HepG2 (cell line): Measurements from ENCODE around the gene CLBA1. TPM values are rescaled to one million over a fixed set of nuclear protein-coding genes. Genes with fewer than 3 reads are reported as not detected.

ENCODE experiments used
- ATAC-seq: fragments of 200-7000 bp; cut with Tn5 transposase; 3 replicates; pipeline ENCODE4 v1.9.1; 2020; ENCODE audit warnings: mild to moderate bottlenecking, moderate library complexity
- BruUV-seq: library from RNA; stranded (reverse); fragments of 400-500 nt; replicated peaks from 2 replicates; lab custom pipeline; 2021; lab: Mats Ljungman, UMichigan
- CTCF ChIA-PET: fragments of 300-600 bp; formaldehyde crosslinking; extraction: SDS; loops from one replicate; lab custom pipeline; 2021; ENCODE audit warnings: low total read pairs, inconsistent platforms, low intra/inter-chr PET ratio; lab: Yijun Ruan, JAX
- POLR2A ChIA-PET: fragments of 350-600 bp; sonication (Branson Sonifier 250); formaldehyde crosslinking; loops from one replicate; lab custom pipeline; 2020; ENCODE audit warnings: antibody characterized with exemption, inconsistent platforms; lab: Yijun Ruan, JAX
- DNase-seq: peaks from one replicate; pipeline ENCODE4 v3.0.0-alpha.2; 2015; ENCODE audit warnings: low spot score
- FAIRE-seq: peaks from 3 replicates; lab custom pipeline; 2011; peaks lifted over from hg19 to GRCh38; lab: Jason Lieb, UNC
- H2AFZ ChIP-seq: one replicate; pipeline ENCODE4 v1.6.1; 2011; ENCODE audit warnings: low read length, inconsistent platforms
- H3K27ac ChIP-seq: fragments of 300-600 bp; 3 replicates; pipeline ENCODE4 v1.8.0; 2011; ENCODE audit warnings: mixed run types, mild to moderate bottlenecking, mixed read lengths, low read length, inconsistent platforms; ENCODE audit not compliant: insufficient read depth; ENCODE audit errors: extremely low read length
- H3K27me3 ChIP-seq, 2 experiments: fragments of 200-600 bp in 1 of 2; 2 replicates in 1 of 2; 3 replicates in 1 of 2; pipeline versions ENCODE4 v1.6.0 to v1.8.0; 2011; ENCODE audit warnings: low read length in 2 of 2, mild to moderate bottlenecking in 2 of 2, moderate library complexity in 2 of 2, inconsistent platforms in 1 of 2; ENCODE audit not compliant: insufficient read depth in 2 of 2, control insufficient read depth in 1 of 2
- H3K36me3 ChIP-seq, 2 experiments: fragments of 200-600 bp in 1 of 2; replicated peaks in 1 of 2; 2 replicates in 1 of 2; 3 replicates in 1 of 2; pipeline versions ENCODE4 v1.5.1 to v1.8.0; 2011; ENCODE audit warnings: low read length in 2 of 2, inconsistent platforms in 1 of 2; ENCODE audit not compliant: insufficient read depth in 2 of 2, control insufficient read depth in 1 of 2
- H3K4me1 ChIP-seq: 2 replicates; pipeline ENCODE4 v1.5.1; 2012; ENCODE audit warnings: low read length, inconsistent platforms; ENCODE audit not compliant: insufficient read depth
- H3K4me2 ChIP-seq: 2 replicates; pipeline ENCODE4 v1.6.0; 2011; ENCODE audit warnings: low read depth, low read length, inconsistent platforms
- H3K4me3 ChIP-seq, 3 experiments: fragments of 200-600 bp in 1 of 3; sonication (generic), shearing (Covaris generic) in 1 of 3; replicated peaks in 1 of 3; 2 replicates each; pipeline ENCODE4 v1.5.1; 2011 to 2016; ENCODE audit warnings: low read length in 3 of 3, inconsistent platforms in 2 of 3, low read depth in 2 of 3, mild to moderate bottlenecking in 2 of 3, control low read depth in 1 of 3, mixed read lengths in 1 of 3; ENCODE audit not compliant: insufficient read depth in 1 of 3
- H3K79me2 ChIP-seq: one replicate; pipeline ENCODE4 v1.6.1; 2011; ENCODE audit warnings: low read length, inconsistent platforms; ENCODE audit not compliant: insufficient read depth
- H3K9ac ChIP-seq: 2 replicates; pipeline ENCODE4 v1.6.0; 2011; ENCODE audit warnings: mild to moderate bottlenecking, low read depth, low read length, inconsistent platforms; ENCODE audit not compliant: insufficient read depth
- H3K9me3 ChIP-seq: 2 replicates; pipeline ENCODE4 v1.5.1; 2012; ENCODE audit warnings: mild to moderate bottlenecking, low read length
- H4K20me1 ChIP-seq: 2 replicates; pipeline ENCODE4 v1.6.0; 2011; ENCODE audit warnings: inconsistent platforms, mild to moderate bottlenecking, low read length, moderate library complexity; ENCODE audit not compliant: insufficient read depth
- ADNP ChIP-seq: sonication (generic); formaldehyde crosslinking; IDR thresholded peaks from 2 replicates; pipeline ENCODE4 v1.4.0; 2020; ENCODE audit warnings: missing genetic modification reagents
- CHD4 ChIP-seq: fragments of 200-600 bp; sonication (generic); IDR thresholded peaks from 2 replicates; pipeline ENCODE4 v1.7.0; 2017; ENCODE audit warnings: mild to moderate bottlenecking, low read length, borderline replicate concordance
- IKZF1 ChIP-seq: fragments of 450-650 bp; IDR thresholded peaks from 2 replicates; pipeline ENCODE4 v1.7.1; 2016
- KMT2B ChIP-seq: IDR thresholded peaks from 2 replicates; pipeline ENCODE4 v1.6.1; 2016; ENCODE audit warnings: missing genetic modification reagents, missing compliant biosample characterization
- MAFF ChIP-seq: IDR thresholded peaks from 2 replicates; pipeline ENCODE4 v1.6.1; 2011; ENCODE audit warnings: low read depth, low read length, improper control_type of control experiment
- MLLT10 ChIP-seq: sonication (generic); formaldehyde crosslinking; IDR thresholded peaks from 2 replicates; pipeline ENCODE4 v1.4.0; 2020; ENCODE audit warnings: missing genetic modification reagents
- SAFB2 ChIP-seq: sonication (generic); formaldehyde crosslinking; IDR thresholded peaks from 2 replicates; pipeline ENCODE4 v1.5.1; 2020; ENCODE audit warnings: missing genetic modification reagents, low read depth, mild to moderate bottlenecking, borderline replicate concordance
- TEAD3 ChIP-seq: optimal IDR thresholded peaks from 2 replicates; pipeline ENCODE3; 2016; ENCODE audit warnings: borderline replicate concordance
- ZFP36 ChIP-seq: fragments of 150-350 bp; IDR thresholded peaks from 2 replicates; pipeline ENCODE4 v1.6.1; 2018; ENCODE audit warnings: borderline replicate concordance, low read length, low read depth; ENCODE audit not compliant: partially characterized antibody
- ZNF143 ChIP-seq: sonication (generic); formaldehyde crosslinking; IDR thresholded peaks from 2 replicates; pipeline ENCODE4 v1.4.0; 2020; ENCODE audit warnings: missing genetic modification reagents
- ZNF441 ChIP-seq: sonication (generic); formaldehyde crosslinking; IDR thresholded peaks from 2 replicates; pipeline ENCODE4 v1.7.0; 2021; ENCODE audit warnings: missing genetic modification reagents, borderline replicate concordance
- ZNF446 ChIP-seq: sonication (generic); formaldehyde crosslinking; IDR thresholded peaks from 2 replicates; pipeline ENCODE4 v1.5.0; 2020; ENCODE audit warnings: mild to moderate bottlenecking, missing genetic modification reagents
- ZNF549 ChIP-seq: sonication (generic); formaldehyde crosslinking; IDR thresholded peaks from 2 replicates; pipeline ENCODE4 v1.5.0; 2020; ENCODE audit warnings: missing genetic modification reagents
- WGBS: methylation state at CpG from one replicate; pipeline ENCODE4 v1.1.6; 2017; ENCODE audit warnings: low lambda C conversion rate; 5-methylcytosine and 5-hydroxymethylcytosine counted together
- in situ Hi-C: cut with HindIII; loops from 2 replicates; pipeline ENCODE4 v1.10.0; 2017; ENCODE audit warnings: low pct_unique_long_range_greater_than_20kb; ENCODE audit not compliant: extremely low pct_ligation_motif_present
- intact Hi-C: fragments of 100-400 bp; cut with micrococcal nuclease; formaldehyde crosslinking; loops from one replicate; pipeline ENCODE4 v1.10.0; 2022; ENCODE audit not compliant: unreplicated experiment
- polyA plus RNA-seq, 8 experiments: library from polyadenylated mRNA; depleted of rRNA in 3 of 8; stranded (reverse) in 7 of 8; unstranded in 1 of 8; fragments of >200 nt; fragmentation: Illumina TruSeq in 4 of 8; extraction: Trizol in 4 of 8; gene quantifications; 2 replicates each; pipeline versions ENCODE4 v1.2.1 to v1.2.3, GENCODE V29; 2011 to 2016; ENCODE audit warnings: low read depth in 4 of 8, missing spikeins in 1 of 8, mixed read lengths in 1 of 8; ENCODE audit not compliant: insufficient read depth in 1 of 8
- total RNA-seq, 5 experiments: library from RNA; depleted of rRNA; stranded (reverse); fragments of >200 nt; fragmentation: Illumina TruSeq; extraction: Trizol; gene quantifications; 2 replicates each; pipeline ENCODE4 v1.2.3, GENCODE V29; 2016; ENCODE audit warnings: low read depth in 1 of 5
- TF ChIP-seq, protein P1 (sequence below): sonication (generic); formaldehyde crosslinking; IDR thresholded peaks from 2 replicates; pipeline ENCODE4 v1.5.1; 2020; ENCODE audit warnings: mild to moderate bottlenecking, moderate library complexity, missing genetic modification reagents
- TF ChIP-seq, protein P2 (sequence below): sonication (generic); formaldehyde crosslinking; conservative IDR thresholded peaks from 2 replicates; pipeline ENCODE4 v1.8.1; 2023; ENCODE audit warnings: missing genetic modification reagents
- TF ChIP-seq, protein P3 (sequence below): sonication (generic); formaldehyde crosslinking; conservative IDR thresholded peaks from 2 replicates; pipeline ENCODE4 v1.4.0; 2020; ENCODE audit warnings: missing genetic modification reagents

CLBA1 gene
- total and polyA plus RNA-seq, 2 of the 13 experiments (the other 11 are each of a cell fraction or from before 2014, with no cell fraction given), result 1.2 to 1.4 TPM

DNA sequence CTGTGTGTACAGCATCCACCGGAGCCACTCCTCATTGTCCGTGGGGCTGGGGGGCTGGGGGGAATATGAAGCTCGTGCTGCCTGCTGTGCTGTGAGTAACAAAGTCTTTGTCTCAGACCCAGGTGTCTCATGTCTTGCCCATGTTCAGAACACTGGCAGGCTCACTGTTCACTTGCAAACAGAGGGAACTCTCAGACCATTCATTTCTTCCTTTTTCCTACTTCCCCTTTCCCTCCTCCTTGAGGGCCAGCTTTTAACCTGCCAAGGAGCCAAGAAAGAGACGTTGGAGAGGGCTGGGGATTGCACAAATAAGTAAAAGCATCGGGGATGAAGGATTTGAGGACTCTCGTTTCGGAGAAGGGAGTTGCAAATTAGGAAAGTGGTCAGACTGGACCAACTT, 58.1 kb downstream of the CLBA1 start:
- Histone ChIP-seq H3K9me3 (no peaks in the 10 kb centered on the region), H3K36me3 (no peaks in the 10 kb centered on the region), H4K20me1 (no peaks in the 10 kb centered on the region), H3K4me2 (no peak overlapping the region), H2AFZ (no peak overlapping the region), H3K4me3 (no peak overlapping the region), H3K27me3 (peaks cover 1 to 38% of the 10 kb centered on the region in 2 experiments; a peak in 4 of 5 replicates), H3K4me1 (peaks cover 27% of the 10 kb centered on the region), H3K9ac (no peak overlapping the region), H3K27ac (no peak overlapping the region), H3K79me2 (no peaks in the 10 kb centered on the region)
- in situ Hi-C loops (no loop called here), intact Hi-C loops (loop anchor here (2.0 kb wide), 1 partner anchor 23 kb away; the partner anchor contains the start of gene CDCA4)
- ChIA-PET POLR2A (no interaction called here), CTCF (interaction anchor here (1.8 to 4.5 kb wide), 3 partner anchors 22 to 111 kb away, joined by 4 to 146 read pairs (median 20); partner anchors contain the start of genes AHNAK2 and CDCA4)
- TF ChIP-seq ADNP (no peak), ZNF143 (CRISPR knock-in tag) (no peak), SAFB2 (CRISPR knock-in tag) (no peak), ZNF446 (CRISPR knock-in tag) (no peak), MLLT10 (CRISPR knock-in tag) (no peak), TEAD3 (no peak), KMT2B (CRISPR knock-in tag) (no peak), CHD4 (no peak), IKZF1 (no peak), ZNF549 (CRISPR knock-in tag) (no peak), MAFF (no peak), ZFP36 (no peak), ZNF441 (CRISPR knock-in tag) (no peak)
- TF ChIP-seq, protein P1, sequence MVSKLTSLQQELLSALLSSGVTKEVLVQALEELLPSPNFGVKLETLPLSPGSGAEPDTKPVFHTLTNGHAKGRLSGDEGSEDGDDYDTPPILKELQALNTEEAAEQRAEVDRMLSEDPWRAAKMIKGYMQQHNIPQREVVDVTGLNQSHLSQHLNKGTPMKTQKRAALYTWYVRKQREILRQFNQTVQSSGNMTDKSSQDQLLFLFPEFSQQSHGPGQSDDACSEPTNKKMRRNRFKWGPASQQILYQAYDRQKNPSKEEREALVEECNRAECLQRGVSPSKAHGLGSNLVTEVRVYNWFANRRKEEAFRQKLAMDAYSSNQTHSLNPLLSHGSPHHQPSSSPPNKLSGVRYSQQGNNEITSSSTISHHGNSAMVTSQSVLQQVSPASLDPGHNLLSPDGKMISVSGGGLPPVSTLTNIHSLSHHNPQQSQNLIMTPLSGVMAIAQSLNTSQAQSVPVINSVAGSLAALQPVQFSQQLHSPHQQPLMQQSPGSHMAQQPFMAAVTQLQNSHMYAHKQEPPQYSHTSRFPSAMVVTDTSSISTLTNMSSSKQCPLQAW, result no peak
- TF ChIP-seq, protein P2, sequence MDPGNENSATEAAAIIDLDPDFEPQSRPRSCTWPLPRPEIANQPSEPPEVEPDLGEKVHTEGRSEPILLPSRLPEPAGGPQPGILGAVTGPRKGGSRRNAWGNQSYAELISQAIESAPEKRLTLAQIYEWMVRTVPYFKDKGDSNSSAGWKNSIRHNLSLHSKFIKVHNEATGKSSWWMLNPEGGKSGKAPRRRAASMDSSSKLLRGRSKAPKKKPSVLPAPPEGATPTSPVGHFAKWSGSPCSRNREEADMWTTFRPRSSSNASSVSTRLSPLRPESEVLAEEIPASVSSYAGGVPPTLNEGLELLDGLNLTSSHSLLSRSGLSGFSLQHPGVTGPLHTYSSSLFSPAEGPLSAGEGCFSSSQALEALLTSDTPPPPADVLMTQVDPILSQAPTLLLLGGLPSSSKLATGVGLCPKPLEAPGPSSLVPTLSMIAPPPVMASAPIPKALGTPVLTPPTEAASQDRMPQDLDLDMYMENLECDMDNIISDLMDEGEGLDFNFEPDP (CRISPR knock-in tag), result no peak
- TF ChIP-seq, protein P3, sequence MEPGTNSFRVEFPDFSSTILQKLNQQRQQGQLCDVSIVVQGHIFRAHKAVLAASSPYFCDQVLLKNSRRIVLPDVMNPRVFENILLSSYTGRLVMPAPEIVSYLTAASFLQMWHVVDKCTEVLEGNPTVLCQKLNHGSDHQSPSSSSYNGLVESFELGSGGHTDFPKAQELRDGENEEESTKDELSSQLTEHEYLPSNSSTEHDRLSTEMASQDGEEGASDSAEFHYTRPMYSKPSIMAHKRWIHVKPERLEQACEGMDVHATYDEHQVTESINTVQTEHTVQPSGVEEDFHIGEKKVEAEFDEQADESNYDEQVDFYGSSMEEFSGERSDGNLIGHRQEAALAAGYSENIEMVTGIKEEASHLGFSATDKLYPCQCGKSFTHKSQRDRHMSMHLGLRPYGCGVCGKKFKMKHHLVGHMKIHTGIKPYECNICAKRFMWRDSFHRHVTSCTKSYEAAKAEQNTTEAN (CRISPR knock-in tag), result no peak
- BruUV-seq, result no TSS peak
- WGBS, result 22% methylated on average over 7 of the region's 7 CpGs
- ATAC-seq (no peak), DNase-seq (no peak), FAIRE-seq (no peak)
